Measurements from ENCODE around the gene ZNF672. TPM values are rescaled to one million over a fixed set of nuclear protein-coding genes. Genes with fewer than 3 reads are reported as not detected.

The ZNF672 gene
- total RNA-seq, 4 donors from 2014 or later, result 16.5 to 25.6 (median 19.7) TPM

DNA sequence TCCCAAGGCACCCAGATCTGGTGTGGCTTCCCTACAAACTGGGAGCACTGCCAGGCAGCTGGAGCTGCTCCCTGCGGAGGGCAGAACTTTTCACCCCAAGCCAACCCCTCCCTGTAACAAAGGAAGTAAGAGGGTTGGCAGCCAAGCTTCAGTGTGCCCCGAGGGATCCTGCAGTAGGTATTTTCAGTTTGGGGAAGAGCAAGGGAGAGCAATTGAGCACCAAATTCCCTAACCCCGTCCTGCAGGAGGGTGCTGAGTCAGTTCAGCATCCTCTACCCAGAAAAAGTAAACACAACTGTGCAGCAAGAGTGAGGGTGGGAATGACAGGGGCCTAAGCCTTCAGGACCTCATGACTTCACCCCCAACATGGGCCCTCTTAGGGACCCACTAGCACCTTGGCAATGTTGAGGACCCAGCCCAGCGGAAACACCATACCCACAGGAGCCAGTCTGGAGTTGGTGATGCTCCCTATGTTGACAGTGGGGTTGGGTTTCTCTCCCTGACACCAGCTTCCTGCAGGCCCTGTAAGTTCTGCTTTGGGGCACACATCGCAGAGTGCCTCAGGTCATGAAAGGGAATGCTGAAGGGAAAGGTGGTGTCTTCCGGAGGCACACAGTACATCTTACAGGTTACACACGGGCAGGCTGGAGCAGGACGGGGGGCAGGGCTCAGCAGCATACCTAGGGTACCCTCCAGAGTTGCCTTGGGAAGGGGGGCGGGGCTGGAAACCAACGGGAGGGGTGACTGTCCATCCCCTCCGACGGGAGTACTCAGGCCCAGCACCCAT is 27.1 kb upstream of the ZNF672 start:
- TF ChIP-seq, protein P1, sequence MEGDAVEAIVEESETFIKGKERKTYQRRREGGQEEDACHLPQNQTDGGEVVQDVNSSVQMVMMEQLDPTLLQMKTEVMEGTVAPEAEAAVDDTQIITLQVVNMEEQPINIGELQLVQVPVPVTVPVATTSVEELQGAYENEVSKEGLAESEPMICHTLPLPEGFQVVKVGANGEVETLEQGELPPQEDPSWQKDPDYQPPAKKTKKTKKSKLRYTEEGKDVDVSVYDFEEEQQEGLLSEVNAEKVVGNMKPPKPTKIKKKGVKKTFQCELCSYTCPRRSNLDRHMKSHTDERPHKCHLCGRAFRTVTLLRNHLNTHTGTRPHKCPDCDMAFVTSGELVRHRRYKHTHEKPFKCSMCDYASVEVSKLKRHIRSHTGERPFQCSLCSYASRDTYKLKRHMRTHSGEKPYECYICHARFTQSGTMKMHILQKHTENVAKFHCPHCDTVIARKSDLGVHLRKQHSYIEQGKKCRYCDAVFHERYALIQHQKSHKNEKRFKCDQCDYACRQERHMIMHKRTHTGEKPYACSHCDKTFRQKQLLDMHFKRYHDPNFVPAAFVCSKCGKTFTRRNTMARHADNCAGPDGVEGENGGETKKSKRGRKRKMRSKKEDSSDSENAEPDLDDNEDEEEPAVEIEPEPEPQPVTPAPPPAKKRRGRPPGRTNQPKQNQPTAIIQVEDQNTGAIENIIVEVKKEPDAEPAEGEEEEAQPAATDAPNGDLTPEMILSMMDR (IDR thresholded peaks at IDR 0.05; ENCODE audit: low read depth), result no peak

DNA sequence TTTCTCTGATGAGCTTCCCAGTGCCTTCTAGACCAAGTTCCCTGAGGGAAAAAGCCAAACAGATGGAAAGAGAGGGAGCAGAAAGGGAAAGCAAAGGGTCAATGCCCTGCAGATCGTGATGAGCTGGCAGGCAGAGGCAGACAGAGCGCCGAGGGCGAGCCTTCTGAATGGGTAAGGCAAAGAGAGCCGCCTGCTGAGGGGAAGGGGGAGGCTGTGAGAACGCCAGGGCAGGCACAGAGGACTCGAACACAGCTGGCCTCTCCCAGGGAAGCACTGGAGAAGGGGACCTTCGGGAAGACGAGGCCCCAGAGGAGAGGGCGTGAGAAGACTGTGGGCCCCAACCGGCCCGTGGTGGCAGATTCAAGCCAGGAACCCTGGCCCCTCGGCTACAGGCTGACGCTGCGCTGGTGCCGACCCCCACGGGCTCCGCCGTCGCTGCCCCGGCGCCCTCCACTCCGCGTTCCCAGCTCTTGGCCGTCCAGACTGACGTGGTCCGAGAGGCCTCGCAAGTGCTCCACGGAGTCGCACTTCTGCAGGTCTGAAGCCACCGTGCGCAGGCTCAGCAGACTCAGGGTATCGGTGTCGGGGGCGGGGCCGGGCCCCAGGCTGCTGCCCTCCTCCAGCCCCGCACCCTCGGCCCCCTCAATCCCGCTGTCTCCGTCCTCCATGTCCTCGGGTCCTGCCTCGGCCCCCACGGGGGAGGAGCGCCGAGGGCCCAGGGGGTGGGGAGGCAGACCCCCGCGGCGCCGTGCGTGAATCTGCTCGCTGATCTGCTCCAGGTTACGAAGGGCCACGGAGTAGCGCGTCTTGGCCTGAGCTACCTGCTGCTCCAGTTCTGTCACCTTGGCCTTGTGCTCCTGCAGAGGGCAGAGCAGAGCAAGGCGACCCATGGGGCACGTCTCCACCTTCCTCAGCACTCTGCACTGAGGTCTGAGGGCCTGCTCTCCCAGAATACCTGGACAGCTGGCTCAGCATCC is 26.2 kb upstream of the ZNF672 start:
- TF ChIP-seq, protein P1 (IDR thresholded peaks at IDR 0.05; ENCODE audit: low read depth), result no peak

DNA sequence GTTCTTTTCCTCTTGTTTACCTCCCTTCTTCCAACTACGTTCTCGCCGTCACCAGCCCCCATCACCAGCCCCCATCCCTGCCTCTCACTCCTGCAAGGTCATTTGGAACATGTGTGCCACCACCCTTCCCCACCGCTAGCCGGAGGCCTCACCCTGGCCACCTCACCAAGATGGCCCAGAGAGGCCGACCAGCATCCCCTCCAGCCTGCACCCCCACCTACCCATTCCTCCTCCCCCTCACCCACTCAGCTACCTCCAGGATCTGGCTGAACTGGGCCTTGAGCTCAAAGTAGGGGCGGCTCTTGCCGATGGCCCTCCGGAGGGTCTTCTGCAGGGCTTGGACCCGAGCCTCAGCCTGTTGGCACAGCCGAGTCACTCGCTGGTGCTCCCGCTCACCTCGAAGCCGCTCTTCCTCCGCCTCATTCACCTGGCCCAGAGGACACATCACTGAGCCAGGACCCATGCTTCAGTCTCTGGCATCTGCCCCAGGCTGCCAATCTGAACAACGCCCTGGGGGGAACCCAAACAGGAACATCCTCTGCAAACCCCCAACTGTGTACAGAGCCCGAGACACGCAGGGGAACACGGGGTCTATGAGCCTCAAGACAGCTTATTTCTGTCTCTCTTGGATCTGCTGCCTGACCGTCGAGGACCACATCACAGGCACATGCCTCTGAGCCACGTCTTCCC is 25.1 kb upstream of the ZNF672 start:
- TF ChIP-seq, protein P1 (IDR thresholded peaks at IDR 0.05; ENCODE audit: low read depth), result no peak

DNA sequence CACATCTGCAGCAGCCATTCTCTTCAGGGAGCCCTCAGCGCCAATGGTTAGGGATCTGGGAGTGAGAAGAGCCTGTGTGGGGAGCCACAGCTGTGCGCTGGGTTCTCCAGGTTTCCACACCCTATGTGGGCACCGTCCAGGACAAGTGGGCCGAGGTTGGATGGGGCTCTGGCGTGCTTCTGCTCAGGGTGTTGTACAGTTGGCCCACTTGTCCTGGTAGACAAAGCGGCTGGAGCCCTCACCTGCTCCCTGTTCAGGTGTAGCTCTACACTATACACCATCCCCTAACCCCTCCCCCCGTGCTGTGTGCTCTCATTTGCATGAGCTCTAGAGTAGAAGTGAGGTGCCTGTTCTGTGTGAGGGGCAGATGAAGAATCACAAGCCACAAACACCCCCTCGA is 24.5 kb upstream of the ZNF672 start:
- TF ChIP-seq, protein P1 (IDR thresholded peaks at IDR 0.05; ENCODE audit: low read depth), result no peak

DNA sequence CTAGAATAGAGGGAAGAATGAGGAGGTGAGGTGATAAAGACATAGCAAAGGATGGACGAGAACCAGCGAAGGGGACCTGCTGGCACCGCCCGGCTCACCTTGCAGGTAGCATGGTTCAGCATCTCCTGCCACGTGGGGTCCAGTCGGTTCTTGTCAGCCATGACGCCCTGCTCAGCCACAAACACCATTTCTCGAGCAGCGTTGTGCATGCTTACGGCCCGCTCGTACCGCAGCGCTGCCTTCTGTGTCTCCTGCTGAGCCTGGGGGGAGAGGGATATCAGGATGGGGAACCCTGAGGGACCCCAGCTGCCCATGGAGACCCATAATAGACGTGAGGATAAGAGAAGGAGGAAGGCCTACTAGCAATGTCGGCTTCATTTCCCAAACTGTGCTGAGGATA is 23.7 kb upstream of the ZNF672 start:
- TF ChIP-seq, protein P1 (IDR thresholded peaks at IDR 0.05; ENCODE audit: low read depth), result no peak

DNA sequence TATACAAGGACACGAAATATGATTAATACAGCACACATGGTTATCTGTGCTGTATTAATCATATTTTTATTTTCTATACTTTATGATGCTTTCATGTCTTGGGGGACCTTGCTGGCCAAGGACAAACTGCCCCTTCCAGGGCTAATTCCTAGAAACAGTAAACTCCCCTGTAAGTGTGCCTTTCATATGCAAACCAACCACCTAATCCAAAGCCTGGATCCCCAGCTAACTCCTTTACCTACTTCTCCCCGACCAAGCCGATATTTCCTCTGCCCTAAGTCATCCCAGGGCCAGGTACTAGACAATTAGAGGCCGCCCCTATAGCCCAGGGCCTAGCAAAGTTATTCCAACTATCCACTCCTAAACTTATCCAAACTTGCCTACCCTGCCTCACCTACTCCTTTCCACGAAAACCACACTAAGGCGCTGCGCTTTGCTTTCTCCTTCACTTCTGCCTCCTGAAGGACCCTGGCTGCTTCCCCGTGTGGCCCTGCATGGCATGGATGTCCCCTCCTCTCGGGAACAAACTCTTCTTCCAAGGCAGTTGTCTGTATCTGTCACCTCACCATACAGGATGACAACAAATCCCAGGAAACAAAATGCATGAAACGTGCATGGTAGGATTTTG is 22.5 kb upstream of the ZNF672 start:
- TF ChIP-seq, protein P1 (IDR thresholded peaks at IDR 0.05; ENCODE audit: low read depth), result no peak
